NT2/D1 (cell line): Measurements from ENCODE around the gene C10orf90.
"Not testable (repeated sequence)": the region's sequence is repeated elsewhere in the genome, so short reads cannot be mapped to it uniquely, and the experiment has no call there.

Experiments
- DNase-seq: peaks from one replicate; pipeline ENCODE4 v3.0.0-alpha.2; 2011; ENCODE audit warnings: low read depth, low spot score
- H3K27me3 ChIP-seq: 2 replicates; pipeline ENCODE4 v1.6.0; 2011; ENCODE audit warnings: mild to moderate bottlenecking; ENCODE audit not compliant: insufficient read length, insufficient read depth
- H3K36me3 ChIP-seq: 2 replicates; pipeline ENCODE4 v1.6.1; 2011; ENCODE audit warnings: mild to moderate bottlenecking, low read length, mixed read lengths; ENCODE audit not compliant: insufficient read depth, insufficient read length
- H3K4me1 ChIP-seq: 2 replicates; pipeline ENCODE4 v1.5.1; 2011; ENCODE audit not compliant: insufficient read depth, insufficient read length
- H3K4me3 ChIP-seq: 2 replicates; pipeline ENCODE4 v1.5.1; 2011; ENCODE audit warnings: low read depth; ENCODE audit not compliant: insufficient read length
- H3K9ac ChIP-seq: 2 replicates; pipeline ENCODE4 v1.6.0; 2011; ENCODE audit warnings: low read depth; ENCODE audit not compliant: insufficient read length
- H3K9me3 ChIP-seq: 2 replicates; pipeline ENCODE4 v1.5.1; 2011; ENCODE audit warnings: mild to moderate bottlenecking, low read length; ENCODE audit not compliant: insufficient read depth
- SUZ12 ChIP-seq: IDR thresholded peaks from 2 replicates; pipeline ENCODE4 v1.6.1; 2011; ENCODE audit not compliant: insufficient read length, insufficient read depth; ENCODE audit errors: extremely low read depth
- YY1 ChIP-seq: IDR thresholded peaks from 2 replicates; pipeline ENCODE4 v1.6.1; 2011; ENCODE audit not compliant: insufficient read length, insufficient read depth
- ZNF274 ChIP-seq: IDR thresholded peaks from 2 replicates; pipeline ENCODE4 v1.6.1; 2011; ENCODE audit warnings: mild to moderate bottlenecking, low read depth, low read length

The C10orf90 gene

GRCh38 chr10:126561294-126561920 lies 109.1 kb downstream of the C10orf90 start:
- H3K9me3 ChIP-seq = peaks cover 10% of the 10 kb centered on the region; the same call in 1 of the 2 replicates
- no peak overlapping the region for H3K9ac ChIP-seq
- no peaks in the 10 kb centered on the region for H3K36me3 ChIP-seq
- no peaks in the 10 kb centered on the region for H3K27me3 ChIP-seq
- no peak for DNase-seq
- peaks cover 6% of the 10 kb centered on the region for H3K4me1 ChIP-seq
- no peak for TF ChIP-seq YY1
- no peak for TF ChIP-seq ZNF274
- no peak for TF ChIP-seq SUZ12
- H3K4me3 ChIP-seq = no peak overlapping the region

GRCh38 chr10:126558881-126559280 lies 111.6 kb downstream of the C10orf90 start:
- TF ChIP-seq ZNF274 (no peak), SUZ12 (no peak), YY1 (no peak)
- Histone ChIP-seq H3K9me3 (no peaks in the 10 kb centered on the region; the same call in 1 of the 2 replicates), H3K4me3 (no peak overlapping the region), H3K4me1 (peaks cover 6% of the 10 kb centered on the region), H3K27me3 (no peaks in the 10 kb centered on the region), H3K36me3 (no peaks in the 10 kb centered on the region), H3K9ac (no peak overlapping the region)
- no peak for DNase-seq

- Histone ChIP-seq H3K9ac (no peak overlapping the region), H3K9me3 (no peaks in the 10 kb centered on the region), H3K4me1 (no peaks in the 10 kb centered on the region), H3K27me3 (no peaks in the 10 kb centered on the region), H3K4me3 (no peak overlapping the region), H3K36me3 (no peaks in the 10 kb centered on the region)
- TF ChIP-seq SUZ12 = no peak
- TF ChIP-seq ZNF274 = no peak
- TF ChIP-seq YY1 = no peak
- DNase-seq = no peak
Observed at GRCh38 chr10:126551202-126551601, 119.3 kb downstream of the C10orf90 start.

GRCh38 chr10:126550586-126550985 lies 119.9 kb downstream of the C10orf90 start:
- not testable (repeated sequence) for DNase-seq, H3K9me3 ChIP-seq, H3K9ac ChIP-seq, H3K4me1 ChIP-seq, H3K4me3 ChIP-seq, H3K36me3 ChIP-seq, H3K27me3 ChIP-seq

- Histone ChIP-seq H3K9me3 (no peaks in the 10 kb centered on the region), H3K4me1 (no peaks in the 10 kb centered on the region), H3K36me3 (no peaks in the 10 kb centered on the region), H3K4me3 (no peak overlapping the region), H3K9ac (no peak overlapping the region), H3K27me3 (no peaks in the 10 kb centered on the region)
- no peak for TF ChIP-seq SUZ12
- TF ChIP-seq ZNF274 = no peak
- TF ChIP-seq YY1 = no peak
- no peak for DNase-seq
Observed at GRCh38 chr10:126549344-126549743, 121.1 kb downstream of the C10orf90 start.

- Histone ChIP-seq H3K27me3 (no peaks in the 10 kb centered on the region), H3K4me1 (no peaks in the 10 kb centered on the region), H3K9ac (no peak overlapping the region), H3K4me3 (no peak overlapping the region), H3K36me3 (no peaks in the 10 kb centered on the region), H3K9me3 (no peaks in the 10 kb centered on the region)
- TF ChIP-seq ZNF274 = no peak
- no peak for DNase-seq
Observed at GRCh38 chr10:126544565-126544964, 125.9 kb downstream of the C10orf90 start.

DNA sequence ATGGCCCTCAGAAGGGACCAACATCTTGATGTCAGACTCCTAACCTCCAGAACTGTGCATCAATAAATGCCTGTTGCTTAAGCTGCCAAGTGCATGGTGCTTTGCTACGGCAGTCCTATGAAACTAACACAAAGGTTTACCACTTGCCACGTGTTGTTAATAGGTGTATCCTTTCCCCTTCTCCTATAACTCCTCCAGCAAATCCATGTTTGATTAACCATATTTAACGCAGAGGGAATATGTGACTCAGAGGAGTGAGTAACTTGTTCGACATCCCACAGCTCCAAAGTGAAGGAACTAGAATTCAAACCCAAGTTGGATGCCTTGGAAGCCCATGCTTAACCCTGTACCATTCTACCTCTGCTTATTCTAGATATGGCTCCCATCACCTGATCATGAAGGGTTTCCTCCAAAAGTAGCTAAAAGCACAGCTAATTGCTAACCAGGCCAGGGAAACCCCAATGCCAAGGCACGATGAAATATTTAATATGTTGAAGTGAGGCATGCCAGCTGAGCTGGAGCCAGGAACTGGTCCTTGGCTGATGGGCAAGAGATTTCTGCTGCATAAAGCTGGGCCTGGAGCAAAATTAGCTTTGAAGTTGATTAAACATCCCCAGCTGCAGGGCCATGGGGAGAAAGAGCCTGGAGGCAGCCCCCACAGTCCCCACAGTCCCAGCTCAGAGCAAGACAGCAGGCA lies 131.9 kb downstream of the C10orf90 start:
- Histone ChIP-seq H3K36me3 (no peaks in the 10 kb centered on the region), H3K9me3 (no peaks in the 10 kb centered on the region), H3K9ac (no peak overlapping the region), H3K27me3 (no peaks in the 10 kb centered on the region), H3K4me3 (no peak overlapping the region), H3K4me1 (no peaks in the 10 kb centered on the region)
- no peak for DNase-seq
- no peak for TF ChIP-seq YY1
- TF ChIP-seq SUZ12 = no peak
- TF ChIP-seq ZNF274 = no peak
